Stimulated activated CD4-positive, alpha-beta T cell treated with anti-CD3 and anti-CD28 coated beads, Interleukin-1b, Interleukin-23, amount 100 ng/mL, for 4 hours (primary cell): ENCODE data around the gene KRTAP10-6.
"Not testable (repeated sequence)": the region's sequence is repeated elsewhere in the genome, so short reads cannot be mapped to it uniquely, and the experiment has no call there.

ENCODE experiments used
- DNase-seq, 2 donors: peaks; one replicate each; pipeline ENCODE4 v3.0.0-alpha.2; 2020; ENCODE audit warnings: low read depth in 2 of 2

Gene KRTAP10-6, protein sequence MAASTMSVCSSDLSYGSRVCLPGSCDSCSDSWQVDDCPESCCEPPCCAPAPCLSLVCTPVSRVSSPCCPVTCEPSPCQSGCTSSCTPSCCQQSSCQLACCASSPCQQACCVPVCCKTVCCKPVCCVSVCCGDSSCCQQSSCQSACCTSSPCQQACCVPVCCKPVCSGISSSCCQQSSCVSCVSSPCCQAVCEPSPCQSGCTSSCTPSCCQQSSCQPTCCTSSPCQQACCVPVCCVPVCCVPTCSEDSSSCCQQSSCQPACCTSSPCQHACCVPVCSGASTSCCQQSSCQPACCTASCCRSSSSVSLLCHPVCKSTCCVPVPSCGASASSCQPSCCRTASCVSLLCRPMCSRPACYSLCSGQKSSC

DNA sequence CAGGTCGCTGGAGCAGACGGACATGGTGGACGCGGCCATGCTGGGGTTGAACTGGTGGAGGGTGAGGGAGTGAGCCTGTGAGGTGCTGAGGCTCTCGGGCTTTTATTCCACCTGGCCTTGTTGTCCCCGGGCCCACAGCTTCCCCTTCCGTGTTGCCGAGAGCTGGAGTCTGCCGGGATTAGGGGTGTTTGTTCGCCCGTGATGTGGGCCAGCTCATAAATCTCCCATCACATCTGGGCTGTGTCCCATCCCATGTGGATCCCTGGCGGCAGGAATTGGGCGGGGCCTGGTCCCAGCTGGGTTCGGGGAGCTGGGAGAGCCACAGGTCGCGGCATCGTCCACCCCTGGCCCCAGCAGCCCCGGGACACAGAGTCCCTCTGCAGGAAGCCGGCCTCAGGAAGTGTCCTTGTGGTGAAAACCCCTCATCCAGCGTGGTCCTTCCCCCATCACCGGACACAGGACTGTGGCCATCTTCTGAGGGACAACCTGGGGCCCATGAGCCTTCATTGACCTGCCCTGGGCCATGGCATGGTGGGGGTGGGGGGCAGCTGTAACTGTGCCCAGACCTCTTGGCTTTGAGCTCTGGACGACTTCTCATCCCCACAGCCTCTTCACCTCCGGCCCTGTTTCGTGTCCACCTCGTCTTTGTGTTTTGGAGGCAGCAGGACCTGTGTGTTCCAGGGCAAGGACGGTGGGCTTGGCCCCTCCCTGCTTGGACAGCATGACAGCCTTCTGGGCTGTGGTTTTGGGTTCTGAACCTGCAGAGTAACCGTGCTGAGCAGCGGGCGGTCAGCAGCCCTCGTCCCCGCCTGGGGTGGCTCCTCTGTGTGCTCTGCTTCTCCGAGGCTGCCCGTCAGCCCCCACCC is at the start of gene KRTAP10-6:
Gene KRTAP10-6, minus strand, starts transcription at position 60 of the 866 bp plus-strand sequence. Its CDS starts 21 bp downstream, at position 39.
- DNase-seq, result no peak

DNA sequence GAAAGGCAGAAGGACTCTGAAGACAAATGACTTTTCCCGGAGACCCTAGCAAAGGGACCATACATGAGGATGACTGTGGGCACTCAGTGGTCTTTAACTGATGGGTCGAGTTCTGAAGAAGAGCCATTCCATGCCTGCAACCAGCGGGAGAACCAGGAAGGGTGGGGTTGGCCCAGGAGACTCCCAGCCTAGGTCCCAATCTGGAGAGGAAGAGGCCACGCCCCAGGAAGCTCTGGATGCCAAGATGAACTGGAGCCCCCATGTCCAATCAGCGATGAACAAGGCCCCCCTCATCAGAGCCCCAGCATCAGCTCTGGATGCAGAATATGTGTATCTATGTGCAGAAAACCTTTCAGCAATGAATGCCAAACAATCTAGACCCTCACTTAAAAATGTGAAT is 48.5 kb upstream of the KRTAP10-6 start:
- no peak for DNase-seq

DNA sequence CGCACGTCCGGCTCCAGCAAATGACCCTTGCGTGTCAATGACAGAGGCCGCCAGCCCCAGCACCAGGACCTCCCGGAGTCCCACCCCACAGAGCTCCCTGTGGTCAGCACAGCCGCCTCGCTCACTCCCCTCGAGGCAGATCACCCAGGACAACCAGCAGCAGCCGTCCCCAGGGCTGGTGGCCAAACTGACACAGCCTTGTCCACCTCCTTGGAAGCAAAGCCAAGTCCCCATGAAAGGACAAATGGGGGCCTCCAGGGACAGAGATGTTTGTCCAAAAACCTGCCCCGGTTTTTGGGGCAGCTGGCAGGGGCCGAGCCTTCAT is 47.0 kb upstream of the KRTAP10-6 start:
- no peak for DNase-seq

DNA sequence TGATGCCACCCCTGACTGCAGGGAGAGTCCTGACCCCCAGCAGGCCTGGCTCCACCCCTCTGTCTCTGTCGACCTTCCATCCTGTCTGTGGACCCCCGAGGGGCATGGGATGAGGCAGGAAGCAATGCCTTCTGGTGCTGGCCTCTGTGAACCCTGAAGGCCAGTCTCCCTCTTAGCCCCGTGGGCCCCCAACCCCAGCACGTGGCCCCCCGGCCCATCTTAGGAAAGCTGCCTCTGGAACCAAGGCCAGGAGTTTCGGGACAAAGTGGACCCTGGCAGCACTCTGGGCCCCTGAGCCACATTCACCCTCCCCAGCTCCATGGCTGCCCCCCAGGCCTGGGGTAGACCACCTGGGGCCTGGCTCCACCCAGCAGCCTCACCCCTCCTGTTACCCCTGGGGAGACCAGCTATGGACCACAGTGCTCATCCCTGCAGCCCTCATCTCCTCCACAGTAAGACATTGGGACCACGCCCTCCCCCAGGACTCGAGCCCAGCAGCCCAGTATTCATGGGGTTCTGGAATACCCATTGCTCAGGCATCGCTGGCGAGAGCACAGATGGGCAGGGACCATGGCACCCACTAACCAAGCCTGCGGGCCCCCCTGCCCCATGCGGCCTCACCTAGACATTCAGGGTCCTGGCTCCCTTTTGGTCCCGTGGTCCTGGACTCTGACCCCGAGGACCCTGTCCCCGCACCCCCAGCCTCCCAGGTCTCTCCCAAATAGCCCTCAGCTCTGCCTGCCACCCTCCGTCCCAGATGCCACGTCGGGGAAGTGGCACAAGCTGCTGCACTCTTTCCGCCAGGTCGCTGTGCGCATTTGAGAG is 46.4 kb upstream of the KRTAP10-6 start:
- not testable (repeated sequence) for DNase-seq

DNA sequence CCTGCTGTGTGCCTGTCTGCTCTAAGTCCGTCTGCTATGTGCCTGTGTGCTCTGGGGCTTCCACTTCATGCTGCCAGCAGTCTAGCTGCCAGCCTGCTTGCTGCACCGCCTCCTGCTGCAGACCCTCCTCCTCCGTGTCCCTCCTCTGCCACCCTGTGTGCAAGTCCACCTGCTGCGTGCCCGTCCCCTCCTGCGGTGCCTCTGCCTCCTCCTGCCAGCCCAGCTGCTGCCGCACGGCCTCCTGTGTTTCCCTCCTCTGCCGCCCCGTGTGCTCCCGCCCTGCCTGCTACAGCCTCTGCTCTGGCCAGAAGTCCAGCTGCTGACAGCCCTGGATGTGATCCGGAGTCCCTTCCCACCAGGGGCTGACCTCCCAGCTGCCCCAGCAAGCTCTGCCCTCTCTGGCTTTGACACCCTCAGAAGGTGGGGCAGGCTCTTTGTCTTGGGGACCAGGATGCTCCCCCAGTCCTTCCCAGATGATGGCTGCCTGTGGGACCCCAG is 45.6 kb upstream of the KRTAP10-6 start:
- not testable (repeated sequence) for DNase-seq

DNA sequence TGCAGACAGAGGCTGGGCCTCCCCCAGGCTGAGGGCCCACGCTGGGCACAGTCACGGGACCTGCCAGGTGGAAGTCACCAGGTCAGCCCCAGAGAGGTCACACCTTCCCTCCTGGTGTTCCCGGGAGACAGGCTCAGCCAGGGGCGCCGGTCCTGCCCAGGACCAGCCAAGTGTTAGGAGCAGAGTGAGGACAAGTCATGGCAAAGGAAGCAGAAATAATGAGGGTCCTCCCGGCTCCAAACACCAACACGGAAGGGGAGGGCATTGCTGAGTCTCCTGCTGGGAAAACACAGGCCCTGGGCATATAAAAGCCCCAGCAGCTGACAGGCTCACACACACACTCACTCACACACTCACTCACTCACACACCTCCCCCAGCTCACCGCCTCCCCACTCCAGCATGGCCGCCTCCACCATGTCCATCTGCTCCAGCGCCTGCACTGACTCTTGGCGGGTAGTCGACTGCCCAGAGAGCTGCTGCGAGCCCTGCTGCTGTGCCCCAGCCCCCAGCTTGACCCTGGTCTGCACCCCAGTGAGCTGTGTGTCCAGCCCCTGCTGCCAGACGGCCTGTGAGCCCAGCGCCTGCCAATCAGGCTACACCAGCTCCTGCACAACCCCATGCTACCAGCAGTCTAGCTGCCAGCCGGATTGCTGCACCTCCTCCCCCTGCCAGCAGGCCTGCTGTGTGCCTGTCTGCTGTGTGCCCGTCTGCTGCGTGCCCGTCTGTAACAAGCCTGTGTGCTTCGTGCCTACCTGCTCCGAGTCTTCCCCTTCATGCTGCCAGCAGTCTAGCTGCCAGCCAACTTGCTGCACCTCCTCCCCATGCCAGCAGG is 44.9 kb upstream of the KRTAP10-6 start, which contains the start of gene KRTAP10-10:
Gene KRTAP10-10, plus strand, starts transcription at position 339 of the 833 bp plus-strand sequence. Its CDS starts 62 bp downstream, at position 401.
- no peak for DNase-seq

DNA sequence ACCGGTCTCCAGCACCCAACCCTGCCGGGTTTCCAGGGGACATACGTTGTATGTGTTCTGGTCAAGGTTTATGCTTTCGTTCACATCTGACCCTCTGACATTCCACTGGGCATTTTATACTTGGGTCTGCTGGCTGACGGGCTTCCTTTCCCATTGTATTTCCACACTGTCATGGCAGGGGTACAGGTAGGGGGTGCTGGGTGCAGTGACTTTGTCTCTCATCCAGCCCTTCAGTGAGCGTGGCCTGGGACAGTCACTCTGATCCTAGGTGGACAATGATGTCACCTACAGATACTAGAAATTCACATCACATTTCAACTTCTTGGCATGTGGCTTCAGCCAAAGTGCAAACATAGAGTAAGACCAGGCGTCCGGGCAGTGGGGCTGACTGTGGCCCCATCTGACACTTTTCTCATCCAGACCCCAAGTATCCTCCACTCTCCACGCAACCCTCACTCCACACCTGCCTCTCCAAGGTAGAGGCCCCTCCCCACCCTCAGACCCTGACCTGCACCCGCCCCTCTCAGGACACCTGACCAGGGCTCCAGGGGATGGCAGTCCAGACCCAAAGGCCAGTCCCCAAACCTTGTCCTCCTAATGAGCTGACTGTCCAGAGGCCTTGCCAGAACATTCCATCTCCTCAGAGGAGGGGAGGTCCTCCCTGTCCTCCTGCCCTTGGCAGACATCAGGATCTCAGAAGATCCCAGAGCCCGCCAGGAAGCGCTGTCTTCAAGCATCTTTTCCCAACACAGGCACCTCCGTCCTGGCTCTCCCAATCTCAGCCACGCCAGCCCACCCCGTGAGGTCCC is 44.1 kb upstream of the KRTAP10-6 start:
- DNase-seq, result no peak

DNA sequence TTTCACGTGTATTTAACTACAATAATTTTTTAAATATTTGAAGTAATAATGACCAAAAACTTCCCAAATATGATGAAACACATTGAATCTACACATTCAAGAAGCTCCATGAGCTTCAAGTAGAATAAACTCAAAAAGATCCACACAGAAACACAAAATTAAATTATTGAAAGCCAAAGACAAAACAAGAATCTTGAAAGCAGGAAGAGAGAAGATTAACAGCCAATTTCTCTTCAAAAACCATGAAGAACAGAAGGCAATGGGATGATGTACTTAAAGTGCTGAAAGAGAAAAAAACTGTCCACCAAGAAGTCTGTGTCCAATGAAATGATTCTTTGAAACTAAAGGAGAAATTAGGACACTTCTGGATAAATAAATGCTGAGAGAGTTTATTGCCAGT is 39.8 kb upstream of the KRTAP10-6 start:
- no peak for DNase-seq

DNA sequence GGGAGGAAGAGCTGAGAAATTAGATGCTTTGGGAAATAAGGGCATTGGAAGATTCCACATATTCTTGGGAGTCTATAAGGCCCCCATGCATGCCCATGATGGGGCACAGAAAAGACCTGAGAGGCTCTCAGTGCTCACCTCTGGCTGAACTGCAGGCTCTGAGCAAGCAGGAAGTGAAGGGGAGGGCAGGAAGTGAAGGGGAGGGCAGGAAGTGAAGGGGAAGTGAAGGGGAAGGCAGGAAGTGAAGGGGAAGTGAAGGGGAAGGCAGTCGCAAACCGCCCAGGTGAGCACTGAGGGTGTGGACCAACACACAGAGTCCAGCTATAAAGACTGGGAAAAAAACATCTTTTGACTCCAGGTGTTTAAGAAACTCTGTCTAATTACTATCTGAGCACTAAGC is 38.1 kb upstream of the KRTAP10-6 start:
- no peak for DNase-seq

DNA sequence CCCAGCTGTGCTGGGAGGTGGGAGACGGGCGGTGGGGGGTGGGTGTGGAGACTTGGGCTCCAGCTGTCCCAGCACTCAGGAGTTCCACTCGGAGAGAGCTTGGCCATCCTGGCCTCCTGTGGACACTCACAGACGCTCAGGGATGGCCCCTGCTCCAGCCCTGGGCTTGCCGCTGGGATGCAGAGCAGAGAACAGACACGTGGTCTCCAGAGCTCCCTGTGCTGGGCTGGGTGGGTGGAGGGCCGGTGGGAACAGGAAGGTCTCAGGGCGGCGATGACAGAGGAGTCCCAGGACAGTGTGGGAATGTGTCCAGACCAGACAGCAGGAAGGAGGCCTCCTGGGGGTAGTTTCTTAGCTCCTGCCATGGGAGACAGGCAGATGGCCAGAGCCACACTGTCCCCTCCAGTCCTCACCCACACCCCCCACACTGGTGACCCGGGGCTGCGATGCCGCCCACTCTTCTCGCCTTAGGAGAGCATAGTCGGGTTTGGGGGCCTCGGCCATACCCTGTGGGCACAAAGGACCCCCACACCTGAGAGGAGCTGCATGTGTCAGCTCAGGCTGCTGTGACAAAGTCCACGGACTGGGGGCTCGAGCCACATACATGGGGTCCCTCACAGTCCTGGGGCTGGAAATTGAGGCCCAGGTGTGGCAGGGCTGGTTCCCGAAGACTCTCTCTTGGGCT is 36.5 kb upstream of the KRTAP10-6 start:
- DNase-seq, result no peak

DNA sequence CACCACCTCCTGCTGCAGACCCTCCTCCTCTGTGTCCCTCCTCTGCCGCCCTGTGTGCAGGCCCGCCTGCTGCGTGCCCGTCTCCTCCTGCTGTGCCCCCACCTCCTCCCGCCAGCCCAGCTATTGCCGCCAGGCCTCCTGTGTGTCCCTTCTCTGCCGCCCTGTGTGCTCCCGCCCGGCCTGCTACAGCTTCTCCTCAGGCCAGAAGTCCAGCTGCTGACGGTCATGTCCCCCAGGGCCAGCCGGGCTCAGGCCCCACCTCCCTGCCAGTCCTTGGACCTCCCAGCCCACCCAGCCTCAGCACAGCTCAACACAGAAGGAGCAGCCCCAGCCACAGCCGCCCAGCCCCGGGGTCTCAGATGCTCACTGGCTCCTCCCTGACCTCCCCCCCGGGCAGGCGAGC is 35.5 kb upstream of the KRTAP10-6 start:
- DNase-seq, result not testable (repeated sequence)

DNA sequence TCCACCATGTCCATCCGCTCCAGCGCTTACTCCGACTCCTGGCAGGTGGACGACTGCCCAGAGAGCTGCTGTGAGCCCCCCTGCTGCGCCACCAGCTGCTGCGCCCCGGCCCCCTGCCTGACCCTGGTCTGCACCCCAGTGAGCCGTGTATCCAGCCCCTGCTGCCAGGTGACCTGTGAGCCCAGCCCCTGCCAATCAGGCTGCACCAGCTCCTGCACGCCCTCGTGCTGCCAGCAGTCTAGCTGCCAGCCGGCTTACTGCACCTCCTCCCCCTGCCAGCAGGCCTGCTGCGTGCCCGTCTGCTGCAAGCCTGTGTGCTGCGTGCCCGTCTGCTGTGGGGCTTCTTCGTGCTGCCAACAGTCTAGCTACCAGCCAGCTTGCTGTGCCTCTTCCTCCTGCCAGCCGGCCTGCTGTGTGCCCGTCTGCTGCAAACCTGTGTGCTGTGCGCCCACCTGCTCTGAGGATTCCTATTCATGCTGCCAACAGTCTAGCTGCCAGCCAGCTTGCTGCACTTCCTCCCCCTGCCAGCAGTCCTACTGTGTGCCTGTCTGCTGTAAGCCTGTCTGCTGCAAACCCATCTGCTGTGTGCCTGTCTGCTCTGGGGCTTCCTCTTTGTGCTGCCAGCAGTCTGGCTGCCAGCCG is 35.0 kb upstream of the KRTAP10-6 start:
- not testable (repeated sequence) for DNase-seq

DNA sequence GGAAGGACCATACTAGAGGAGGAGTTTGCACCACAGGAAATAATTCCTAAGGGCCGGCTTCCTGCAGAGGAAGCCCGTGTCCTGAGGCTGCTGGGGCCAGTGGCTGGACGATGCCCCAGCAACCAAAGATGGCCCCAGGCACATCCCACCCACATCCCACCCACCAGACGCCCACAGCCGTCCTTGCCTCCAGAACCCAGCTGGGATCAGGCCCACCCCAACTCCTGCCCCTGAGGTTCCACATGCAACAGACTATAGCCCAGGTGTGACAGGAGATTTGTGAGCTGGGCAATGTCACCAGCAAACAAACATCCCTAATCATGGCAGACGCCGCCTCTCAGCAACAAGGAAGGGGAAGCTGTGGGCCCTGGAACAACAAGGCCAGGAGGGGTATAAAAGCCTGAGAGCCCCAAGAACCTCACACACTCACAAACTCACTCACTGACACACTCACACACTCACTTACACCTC is 34.4 kb upstream of the KRTAP10-6 start, which contains the start of gene KRTAP10-9:
Gene KRTAP10-9, plus strand, starts transcription at position 421 of the 471 bp plus-strand sequence. CDS start 79 bp downstream, outside the sequence.
- DNase-seq, result no peak

DNA sequence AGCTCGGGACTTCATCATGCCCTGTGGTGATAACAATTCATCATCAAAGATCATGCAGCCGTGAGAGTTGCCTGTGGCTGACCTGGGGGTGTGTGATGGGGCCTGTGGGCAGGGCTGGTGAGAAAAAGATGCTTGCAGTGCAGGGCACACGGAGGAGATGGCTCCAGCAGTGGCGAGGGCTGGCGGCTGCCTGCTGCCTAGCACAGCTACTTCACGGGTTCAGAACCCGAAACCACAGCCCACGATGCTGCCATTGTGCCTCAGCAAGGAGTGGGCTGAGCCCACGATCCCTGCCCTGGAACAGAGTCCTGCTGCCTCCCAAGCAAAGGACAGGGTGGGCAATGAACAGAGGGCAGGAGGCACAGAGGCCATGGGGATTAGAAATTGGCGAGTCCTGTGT is 34.0 kb upstream of the KRTAP10-6 start:
- no peak for DNase-seq

DNA sequence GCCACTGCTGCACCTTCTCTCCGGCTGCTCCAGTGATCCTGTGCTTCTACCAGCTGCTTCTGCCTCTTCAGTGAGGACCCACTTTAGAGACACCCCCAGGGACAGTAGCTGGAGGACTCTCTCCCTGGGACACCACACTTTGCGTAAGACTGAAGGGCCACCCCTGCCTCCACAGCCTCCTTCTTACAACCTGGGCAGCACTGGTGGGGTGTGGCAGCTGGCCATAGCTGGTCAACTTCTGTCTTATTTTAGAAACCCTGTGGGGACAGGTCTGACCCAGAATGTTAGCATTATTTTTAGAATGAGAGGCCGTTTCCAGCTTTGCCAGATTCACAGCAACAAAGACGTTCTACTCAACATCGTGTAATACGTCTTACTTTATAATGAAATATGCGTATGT is 33.5 kb upstream of the KRTAP10-6 start:
- DNase-seq, result no peak

DNA sequence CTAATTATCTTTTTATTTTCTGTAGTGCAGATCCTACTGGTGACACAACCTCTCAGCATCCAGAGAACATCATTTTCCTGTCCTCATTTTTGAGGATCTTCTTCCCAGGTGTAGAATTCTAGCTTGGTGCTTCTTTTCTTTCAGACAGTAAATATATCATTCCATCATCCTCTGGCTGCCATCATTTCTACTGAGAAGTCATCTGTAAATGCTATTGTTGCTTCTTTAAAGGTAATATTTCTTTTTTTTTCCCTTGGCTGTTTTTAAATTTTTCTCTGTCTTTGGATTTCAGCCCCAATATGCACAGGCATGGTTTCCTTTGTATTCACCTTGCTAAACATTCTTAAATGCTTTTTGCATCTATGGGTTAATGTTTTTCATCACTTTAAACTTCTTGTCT is 31.3 kb upstream of the KRTAP10-6 start:
- no peak for DNase-seq

DNA sequence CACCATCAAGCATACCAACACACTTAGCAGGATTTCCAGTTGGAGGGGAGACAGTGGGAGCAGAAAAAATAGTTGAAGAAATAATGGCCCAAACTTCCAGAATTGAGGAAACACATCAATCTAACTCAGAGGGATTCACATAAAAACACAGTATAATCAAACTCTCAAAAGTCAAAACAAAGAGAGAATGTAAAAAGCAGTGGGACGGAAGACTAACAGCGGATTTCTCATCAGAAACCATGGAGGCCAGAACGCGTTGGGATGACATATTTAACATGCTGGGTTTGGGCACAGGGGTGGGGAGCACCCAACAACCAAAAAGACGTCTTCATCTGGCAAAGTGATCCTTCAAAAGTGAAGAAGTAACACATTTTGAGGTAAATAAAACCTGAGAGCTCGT is 27.6 kb upstream of the KRTAP10-6 start:
- DNase-seq, result no peak

DNA sequence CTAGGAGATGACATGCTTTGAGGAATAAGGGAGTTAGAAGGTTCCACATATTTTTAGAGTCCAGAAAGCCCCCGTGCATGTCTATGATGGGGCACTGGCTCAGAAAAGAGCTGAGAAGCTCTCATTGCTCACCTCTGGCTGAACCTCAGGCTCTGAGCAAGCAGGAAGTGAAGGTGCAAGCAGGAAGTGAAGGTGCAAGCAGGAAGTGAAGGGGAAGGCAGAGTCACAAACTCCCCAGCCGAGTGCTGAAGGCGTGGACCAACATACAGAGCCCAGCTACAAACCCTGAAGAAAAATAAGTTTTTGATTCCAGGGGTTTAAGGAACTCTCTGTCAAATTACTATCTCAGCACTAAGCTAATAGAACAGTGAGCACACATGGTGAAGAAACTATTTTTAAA is 26.6 kb upstream of the KRTAP10-6 start:
- peak; percentile 23 to 53 for DNase-seq

DNA sequence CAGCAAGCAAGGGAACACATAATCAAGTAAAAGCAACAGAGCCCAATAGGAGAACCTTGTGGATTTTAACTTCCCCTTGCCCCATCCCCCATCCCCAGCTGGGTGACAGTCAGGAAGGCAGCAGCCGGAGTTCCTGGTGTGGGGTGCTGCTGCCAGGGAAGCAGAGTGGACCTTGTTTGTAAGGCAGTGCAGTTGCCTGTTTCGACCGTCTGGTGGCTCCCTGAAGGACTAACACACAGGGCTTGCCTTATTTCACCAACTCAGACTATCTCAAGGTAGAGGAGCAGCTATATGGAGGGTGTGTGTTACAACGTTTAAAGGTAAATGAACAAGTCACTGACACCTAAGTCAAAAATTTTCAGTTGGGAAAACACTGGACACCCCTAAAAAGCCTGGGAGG is 26.2 kb upstream of the KRTAP10-6 start:
- no peak for DNase-seq
